HG03432 (cell line): ENCODE results near the gene SORT1.
"Not testable (repeated sequence)": the region's sequence is repeated elsewhere in the genome, so short reads cannot be mapped to it uniquely, and the experiment has no call there.

Experiments
- ATAC-seq: cut with Tn5 transposase; IDR thresholded peaks from one replicate; pipeline ENCODE4 v1.9.1; 2021; ENCODE audit warnings: mild to moderate bottlenecking, moderate library complexity; ENCODE audit not compliant: unreplicated experiment

The SORT1 gene

DNA sequence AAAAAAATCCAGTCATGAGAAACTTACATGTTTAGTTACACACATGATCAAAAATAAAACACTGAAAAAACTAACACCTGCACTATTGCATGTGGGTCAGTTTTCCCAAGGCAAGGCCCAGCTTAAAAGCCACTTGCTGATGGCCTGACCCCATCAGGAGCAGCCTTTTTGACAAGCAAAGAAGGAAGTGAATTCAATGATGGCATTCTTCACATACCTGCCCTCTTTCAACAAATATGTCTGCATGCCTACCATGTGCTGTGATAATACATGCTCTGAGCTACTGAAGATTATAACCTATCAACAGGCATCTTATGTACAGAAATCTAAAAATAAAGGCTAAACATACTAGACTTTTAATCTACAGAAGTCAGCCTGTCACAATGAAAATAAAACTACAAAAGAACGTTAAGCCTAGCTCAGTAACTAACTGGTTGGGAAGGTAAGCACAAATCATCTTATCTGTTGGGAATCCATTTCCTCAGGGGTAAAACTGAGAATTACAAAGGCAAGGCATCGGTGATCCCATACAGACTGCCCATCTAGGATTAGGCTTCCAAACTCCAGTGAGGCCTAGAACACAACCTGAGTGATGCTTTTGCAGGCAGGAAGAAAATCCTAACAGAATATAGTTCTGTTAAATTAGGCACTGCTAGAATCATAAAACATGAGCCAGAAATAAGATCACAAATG is 14.5 kb downstream of the SORT1 start:
- no peak for ATAC-seq

DNA sequence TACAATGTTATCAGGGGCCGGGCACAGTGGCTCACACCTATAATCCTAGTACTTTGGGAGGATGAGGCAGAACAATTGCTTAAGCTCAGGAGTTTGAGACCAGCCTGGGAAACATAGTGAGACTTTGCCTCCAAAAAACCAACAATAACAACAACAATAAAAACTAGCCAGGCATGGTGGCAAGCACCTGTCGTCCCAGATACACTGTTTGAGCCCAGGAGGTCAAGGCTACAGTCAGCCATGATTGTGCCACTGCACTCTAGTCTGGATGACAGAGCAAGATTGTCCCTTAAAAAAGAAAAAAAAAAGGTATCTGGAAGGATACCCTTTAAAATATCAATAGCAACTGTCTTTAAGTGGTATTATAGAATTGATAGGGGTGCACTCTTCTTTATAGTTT is 16.1 kb downstream of the SORT1 start:
- no peak for ATAC-seq

- ATAC-seq, result no peak
Measured at GRCh38 chr1:109379907-109380306, 17.8 kb downstream of the SORT1 start.

DNA sequence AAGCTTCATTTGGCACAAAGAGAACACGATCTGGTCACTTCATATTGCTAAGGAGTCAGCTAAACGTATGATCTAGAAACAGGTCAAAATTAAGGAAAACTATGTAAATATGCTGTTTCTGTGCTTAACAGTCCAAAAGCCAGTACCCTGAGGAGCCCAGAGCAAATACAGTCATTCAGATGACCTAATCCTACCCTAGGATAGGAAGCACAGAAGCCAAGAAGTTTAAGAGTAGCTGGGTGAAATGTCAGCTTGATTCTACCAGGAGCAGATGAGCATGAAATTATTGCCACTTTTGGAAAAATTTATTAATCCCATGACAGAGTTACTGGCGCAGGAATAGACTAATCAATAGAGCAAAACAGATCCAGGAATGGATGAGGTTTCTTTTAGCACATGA is 18.3 kb downstream of the SORT1 start:
- no peak for ATAC-seq

GRCh38 chr1:109377698-109378097 is 20.0 kb downstream of the SORT1 start:
- ATAC-seq, result no peak

- not testable (repeated sequence) for ATAC-seq
Measured at GRCh38 chr1:109373696-109374095, 24.0 kb downstream of the SORT1 start.

GRCh38 chr1:109373126-109373525 is 24.6 kb downstream of the SORT1 start:
- ATAC-seq, result no peak

DNA sequence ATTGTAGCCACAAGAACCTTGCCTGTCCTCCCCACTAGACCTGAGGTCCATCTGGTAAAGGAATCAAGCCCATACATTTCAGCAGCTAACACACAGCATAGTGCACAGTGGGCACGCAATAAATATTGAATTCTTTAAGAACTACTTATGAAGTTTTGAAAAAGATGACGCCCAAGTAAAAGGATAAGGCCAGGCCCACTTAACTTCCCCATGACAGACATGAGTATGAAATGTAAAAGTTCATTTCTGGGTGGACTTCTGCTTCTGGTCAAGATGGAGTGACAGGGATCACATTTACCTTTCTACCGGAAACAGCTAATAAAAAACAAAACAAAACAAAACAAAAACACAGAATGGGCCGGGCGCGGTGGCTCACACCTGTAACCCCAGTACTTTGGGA is 25.4 kb downstream of the SORT1 start:
- ATAC-seq, result no peak

DNA sequence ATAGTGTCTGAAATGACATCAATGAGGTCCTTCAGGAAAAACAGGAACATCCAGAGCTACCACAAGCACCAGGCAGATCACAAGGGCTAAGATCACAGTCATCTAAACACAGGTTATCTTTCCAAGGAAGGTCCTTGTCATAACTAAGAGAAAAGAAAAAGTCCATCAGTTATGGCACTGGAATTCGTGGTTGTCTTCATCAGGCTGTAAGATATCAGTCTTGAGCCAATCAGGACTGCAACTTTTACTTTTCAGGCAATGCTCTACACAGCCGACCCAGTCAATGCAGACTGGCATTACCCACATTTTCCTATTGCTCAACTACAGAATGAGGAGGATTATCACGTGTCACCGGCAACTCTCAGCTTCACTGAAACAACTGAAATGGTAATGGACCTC is 26.4 kb downstream of the SORT1 start:
- ATAC-seq, result no peak

GRCh38 chr1:109370712-109371340 is 26.9 kb downstream of the SORT1 start:
- no peak for ATAC-seq

DNA sequence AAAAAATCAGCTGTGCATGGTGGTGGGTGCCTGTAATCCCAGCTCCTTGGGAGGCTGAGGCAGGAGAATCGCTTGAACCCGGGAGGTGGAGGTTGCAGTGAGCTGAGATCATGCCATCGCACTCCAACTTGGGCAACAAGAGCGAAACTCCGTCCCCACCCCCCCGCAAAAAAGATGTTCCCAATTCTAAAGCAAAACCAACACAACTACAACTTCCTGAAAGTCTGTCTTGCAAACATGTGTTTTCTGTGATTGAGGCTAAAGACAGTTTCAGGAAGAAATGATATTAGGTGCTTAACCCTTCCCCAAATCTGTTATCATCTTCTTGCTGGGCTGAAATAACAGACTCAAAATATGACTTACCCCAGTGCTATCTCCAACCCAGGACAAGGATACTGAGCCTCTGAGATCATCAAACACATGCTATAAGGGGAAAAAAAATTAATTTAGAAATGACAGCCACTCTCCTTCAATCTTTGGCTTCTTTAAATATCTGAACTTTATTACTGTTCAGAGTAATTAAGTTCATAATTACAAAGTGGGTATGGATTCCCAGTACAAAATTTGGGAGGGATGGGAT is 28.5 kb downstream of the SORT1 start:
- ATAC-seq, result no peak

GRCh38 chr1:109368464-109368863 is 29.3 kb downstream of the SORT1 start:
- no peak for ATAC-seq

DNA sequence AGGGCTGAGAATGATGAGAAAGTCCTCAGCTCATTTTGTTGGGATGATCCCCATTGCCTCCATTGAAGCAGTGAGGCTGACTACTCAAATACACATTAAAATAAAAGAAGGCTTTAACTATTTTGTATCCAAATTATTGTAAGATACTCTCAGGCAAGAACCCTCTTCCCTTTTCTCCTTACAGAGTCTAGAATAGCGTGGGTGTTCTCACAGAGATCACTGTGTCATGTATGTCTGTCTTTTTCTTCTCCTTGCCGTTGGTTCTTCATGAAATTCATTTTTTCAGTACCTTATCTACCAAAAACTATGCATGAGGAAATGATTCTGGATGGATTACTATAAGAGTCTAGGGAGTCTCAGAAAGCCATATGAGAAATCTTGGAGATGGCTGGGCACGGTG is 30.1 kb downstream of the SORT1 start:
- ATAC-seq, result no peak

GRCh38 chr1:109365642-109366204 is 32.0 kb downstream of the SORT1 start:
- ATAC-seq, result no peak

- no peak for ATAC-seq
Measured at GRCh38 chr1:109361649-109362048, 36.1 kb downstream of the SORT1 start.

DNA sequence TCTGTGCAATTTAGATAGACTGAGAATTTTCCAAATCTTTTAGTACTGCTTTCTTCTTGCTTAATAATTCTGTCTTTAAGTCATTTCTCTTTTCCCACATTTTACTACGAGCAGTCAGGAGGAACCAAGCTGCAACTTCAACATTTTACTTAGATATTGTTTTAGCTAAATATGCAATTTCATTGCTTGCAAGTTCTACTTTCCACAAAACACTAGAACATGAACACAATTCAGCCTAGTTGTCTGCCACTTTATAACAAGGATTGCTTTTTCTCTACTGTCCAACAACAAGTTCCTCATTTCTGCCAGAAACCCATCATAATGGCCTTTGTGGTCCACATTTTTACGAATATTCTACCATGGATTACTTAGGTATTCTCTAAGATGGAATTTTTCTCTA is 36.6 kb downstream of the SORT1 start:
- ATAC-seq, result no peak

DNA sequence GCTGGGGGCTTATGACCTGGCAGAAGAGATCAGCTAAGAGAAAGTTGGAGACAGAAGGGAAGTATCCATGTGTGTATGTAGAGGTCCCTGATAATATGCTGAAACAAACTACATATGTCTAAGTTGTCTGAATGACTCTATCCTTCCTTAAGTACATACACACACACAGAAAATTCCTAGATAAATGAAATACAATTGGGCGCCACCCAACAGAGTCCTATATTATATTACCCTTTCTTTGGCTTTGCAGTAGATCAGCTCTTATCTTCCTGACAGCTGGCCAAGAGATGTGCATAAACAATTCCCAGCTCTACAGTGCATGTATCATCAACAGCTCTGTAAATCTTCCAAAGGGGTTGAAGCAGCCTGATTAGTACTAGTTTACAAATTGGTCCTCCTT is 40.1 kb downstream of the SORT1 start:
- no peak for ATAC-seq

- ATAC-seq, result no peak
Measured at GRCh38 chr1:109356915-109357314, 40.8 kb downstream of the SORT1 start.

DNA sequence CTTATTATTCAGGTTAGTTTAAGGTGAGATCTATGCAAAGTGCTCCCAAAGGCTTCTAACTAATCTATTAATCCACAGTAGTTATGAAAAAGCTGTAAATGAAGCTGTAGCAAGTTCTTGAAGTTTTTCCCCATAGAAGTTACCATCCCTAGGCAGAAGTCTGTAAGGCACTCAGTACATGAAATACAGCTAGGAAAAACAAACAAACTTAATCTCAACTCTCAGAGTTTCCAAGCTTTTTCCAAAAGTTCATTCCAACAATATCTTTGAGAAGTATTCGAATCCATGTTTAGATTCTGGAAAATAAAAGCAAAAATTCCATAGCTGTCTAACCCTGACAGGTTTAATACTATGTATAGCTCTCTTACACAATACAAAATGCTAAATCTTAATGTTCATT is 41.2 kb downstream of the SORT1 start:
- no peak for ATAC-seq

DNA sequence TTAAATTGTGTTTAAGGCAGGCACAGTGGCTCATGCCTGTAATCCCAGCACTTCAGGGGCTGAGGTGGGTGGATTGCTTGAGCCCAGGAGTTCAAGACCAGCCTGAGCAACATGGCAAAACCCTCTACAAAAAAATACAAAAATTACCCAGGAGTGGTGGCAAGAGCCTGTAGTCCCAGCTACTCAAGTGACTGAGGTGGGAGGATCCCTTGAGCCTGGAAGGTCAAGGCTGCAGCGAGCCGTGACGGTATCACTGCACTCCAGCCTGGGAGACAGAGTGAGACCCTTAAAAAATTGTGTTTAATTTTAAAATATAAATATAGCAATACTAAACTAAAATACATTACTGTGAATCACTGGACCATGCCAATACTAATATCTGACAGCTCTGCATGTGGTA is 42.8 kb downstream of the SORT1 start:
- no peak for ATAC-seq

DNA sequence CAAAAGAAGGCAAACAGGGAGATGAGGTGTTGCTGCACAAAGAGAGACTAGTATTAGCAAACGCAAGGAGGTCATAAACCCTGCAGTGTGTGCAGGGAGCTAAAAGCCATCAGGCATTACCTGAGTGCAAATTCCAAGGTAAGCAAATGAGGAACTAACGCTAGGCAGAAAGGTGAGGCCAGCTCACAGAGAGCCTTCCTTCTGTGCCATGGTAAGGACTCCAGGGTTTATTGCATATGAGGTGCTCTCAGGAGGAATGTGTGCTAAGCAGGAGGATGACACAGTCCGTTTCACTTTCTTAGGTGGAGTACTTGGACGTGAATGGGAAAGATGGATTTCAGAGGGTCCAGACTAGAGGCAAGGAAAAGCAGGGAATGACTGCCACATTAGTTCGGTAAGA is 46.3 kb downstream of the SORT1 start:
- ATAC-seq, result no peak

DNA sequence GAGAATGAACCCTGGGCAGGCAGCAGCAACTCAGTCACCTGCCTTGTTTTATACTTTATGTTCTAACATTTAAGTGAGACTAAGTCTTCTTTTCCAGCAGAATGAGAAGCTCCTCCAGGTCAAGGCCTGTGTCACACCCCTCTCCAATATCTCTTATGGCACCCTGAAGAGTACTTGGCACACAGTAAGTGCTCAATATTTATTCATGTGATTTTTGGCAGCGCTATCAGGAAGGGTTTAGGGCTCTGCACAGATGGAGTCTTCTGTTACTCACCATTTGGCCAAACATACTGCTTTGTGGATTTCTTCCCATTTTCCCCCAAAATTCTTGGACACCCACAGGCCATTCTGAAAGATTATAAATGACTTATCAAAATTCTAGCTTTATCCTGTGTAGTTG is 47.1 kb downstream of the SORT1 start:
- no peak for ATAC-seq
